Nucleus accumbens (tissue), 56 donors: ENCODE measurements around the gene KIAA0232.
"Not testable (repeated sequence)": the region's sequence is repeated elsewhere in the genome, so short reads cannot be mapped to it uniquely, and the experiment has no call there.

Experiments used
- DNase-seq, 56 donors: peaks; one replicate each; lab custom pipeline; 2025; lab: John Stamatoyannopoulos, UW

Gene KIAA0232

GRCh38 chr4:6893449-6894085, 111.0 kb downstream of the KIAA0232 start:
- DNase-seq = no peak

- no peak for DNase-seq
Measured at GRCh38 chr4:6894086-6894478, 111.6 kb downstream of the KIAA0232 start.

GRCh38 chr4:6894528-6895498, 112.3 kb downstream of the KIAA0232 start:
- no peak for DNase-seq

- DNase-seq = no peak
Measured at GRCh38 chr4:6896035-6896434, 113.5 kb downstream of the KIAA0232 start.

- DNase-seq = no peak
Measured at GRCh38 chr4:6898763-6899162, 116.2 kb downstream of the KIAA0232 start.

- DNase-seq = no peak
Measured at GRCh38 chr4:6900181-6900812, 117.8 kb downstream of the KIAA0232 start.

GRCh38 chr4:6900956-6901355, 118.4 kb downstream of the KIAA0232 start:
- no peak for DNase-seq

GRCh38 chr4:6901669-6902317, 119.3 kb downstream of the KIAA0232 start:
- DNase-seq = no peak

GRCh38 chr4:6902318-6903042, 120.0 kb downstream of the KIAA0232 start:
- peak in 5 of 56 donors; percentile 19 to 40 (median 36) for DNase-seq

- peak in 3 of 56 donors; percentile 19 to 37 (median 34) for DNase-seq
Measured at GRCh38 chr4:6905516-6906445, 123.3 kb downstream of the KIAA0232 start.

GRCh38 chr4:6906486-6906885, 124.0 kb downstream of the KIAA0232 start:
- DNase-seq = not testable (repeated sequence)

GRCh38 chr4:6907658-6908191, 125.2 kb downstream of the KIAA0232 start:
- peak in 13 of 56 donors; percentile 21 to 68 (median 40) for DNase-seq

GRCh38 chr4:6908432-6909112, 126.0 kb downstream of the KIAA0232 start:
- no peak for DNase-seq

- DNase-seq = peak in 54 of 56 donors; percentile 45 to 98 (median 89)
Measured at GRCh38 chr4:6909113-6909969, 126.8 kb downstream of the KIAA0232 start, which contains the start of gene TBC1D14. TSS of gene TBC1D14 (plus strand) at chr4:6909826. CDS start at chr4:6923390, 13,564 bp downstream.

- DNase-seq = peak in 2 of 56 donors; percentile 18 to 48
Measured at GRCh38 chr4:6909970-6910339, 127.4 kb downstream of the KIAA0232 start.

GRCh38 chr4:6910340-6910959, 127.9 kb downstream of the KIAA0232 start:
- no peak for DNase-seq
